Loucy (cell line): ENCODE data around the gene CASQ1.

ENCODE experiments used
- H2AFZ ChIP-seq: fragments of 200-600 bp; sonication (generic); 2 replicates; pipeline ENCODE4 v1.6.0; 2016; ENCODE audit warnings: antibody characterized with exemption, mild to moderate bottlenecking, low read length, moderate library complexity
- H3F3A ChIP-seq: fragments of 200-600 bp; 2 replicates; pipeline ENCODE4 v1.6.0; 2016; ENCODE audit warnings: antibody characterized with exemption, low read depth, mild to moderate bottlenecking
- H3K27me3 ChIP-seq: fragments of 200-600 bp; sonication (generic); 2 replicates; pipeline ENCODE4 v1.6.1; 2014; ENCODE audit warnings: low read length, mild to moderate bottlenecking; ENCODE audit not compliant: insufficient read depth, poor library complexity, severe bottlenecking
- H3K36me3 ChIP-seq: fragments of 200-600 bp; sonication (generic); 2 replicates; pipeline ENCODE4 v1.6.1; 2016; ENCODE audit warnings: low read length; ENCODE audit not compliant: insufficient read depth
- H3K4me1 ChIP-seq: fragments of 200-600 bp; sonication (generic); 2 replicates; pipeline ENCODE4 v1.5.1; 2014; ENCODE audit warnings: low read length, mild to moderate bottlenecking; ENCODE audit not compliant: insufficient read depth, poor library complexity, severe bottlenecking
- H3K4me2 ChIP-seq: fragments of 200-600 bp; sonication (generic); 2 replicates; pipeline ENCODE4 v1.6.0; 2014; ENCODE audit warnings: antibody characterized with exemption, low read length, low read depth, mild to moderate bottlenecking; ENCODE audit not compliant: poor library complexity, severe bottlenecking
- H3K4me3 ChIP-seq: fragments of 200-600 bp; sonication (generic); 2 replicates; pipeline ENCODE4 v1.5.1; 2014; ENCODE audit warnings: low read length, mild to moderate bottlenecking, mixed read lengths; ENCODE audit not compliant: poor library complexity, severe bottlenecking
- H3K79me2 ChIP-seq: fragments of 200-600 bp; sonication (generic); 2 replicates; pipeline ENCODE4 v1.6.1; 2014; ENCODE audit warnings: low read length; ENCODE audit not compliant: insufficient read depth
- H3K9ac ChIP-seq: fragments of 200-600 bp; sonication (generic); 2 replicates; pipeline ENCODE4 v1.6.0; 2014; ENCODE audit warnings: mild to moderate bottlenecking, low read depth, low read length, moderate library complexity; ENCODE audit not compliant: poor library complexity, severe bottlenecking
- H3K9me2 ChIP-seq: fragments of 200-600 bp; sonication (generic); replicated peaks from 2 replicates; pipeline ENCODE4 v1.6.1; 2016; ENCODE audit warnings: low read depth, low read length, mixed read lengths
- H3K9me3 ChIP-seq: fragments of 200-600 bp; sonication (generic); 2 replicates; pipeline ENCODE4 v1.6.1; 2014; ENCODE audit warnings: mild to moderate bottlenecking, antibody characterized with exemption, low read length, low read depth; ENCODE audit not compliant: insufficient read depth
- H4K20me1 ChIP-seq: fragments of 200-600 bp; sonication (generic); 2 replicates; pipeline ENCODE4 v1.6.0; 2014; ENCODE audit warnings: antibody characterized with exemption, low read length, mild to moderate bottlenecking; ENCODE audit not compliant: insufficient read depth, poor library complexity, severe bottlenecking
- EZH2phosphoT487 ChIP-seq: fragments of 200-600 bp; IDR thresholded peaks from 2 replicates; pipeline ENCODE4 v1.6.1; 2018; ENCODE audit warnings: antibody characterized with exemption, mild to moderate bottlenecking, moderate library complexity, borderline replicate concordance
- TF ChIP-seq, protein P1 (sequence below): fragments of 200-600 bp; sonication (generic); conservative IDR thresholded peaks from 2 replicates; pipeline ENCODE4 v1.5.1; 2014; ENCODE audit warnings: mild to moderate bottlenecking, antibody characterized with exemption, low read length

The CASQ1 gene

DNA sequence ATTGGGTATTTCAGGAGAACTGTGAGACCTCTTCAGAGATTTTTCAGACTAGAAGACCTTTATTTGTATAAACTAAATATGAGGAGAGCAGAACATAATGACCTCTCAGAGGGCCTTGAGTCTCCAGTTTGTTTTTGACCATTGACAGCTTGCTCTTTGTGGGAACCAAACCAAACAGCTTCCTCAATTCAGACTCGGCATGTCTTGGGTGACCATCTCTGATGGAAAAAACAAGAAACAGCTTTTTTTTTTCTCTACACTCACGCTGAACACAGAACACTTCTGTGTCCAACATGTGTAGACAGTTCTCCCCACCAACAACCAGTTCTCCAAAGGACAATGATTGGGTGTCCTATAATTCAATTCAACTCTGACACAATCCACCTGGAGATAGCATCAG lies 27.4 kb upstream of the CASQ1 start:
- Histone ChIP-seq H3K4me3 (no peak overlapping the region), H3K9ac (no peak overlapping the region), H3K4me2 (no peak overlapping the region), H2AFZ (no peak overlapping the region), H3K79me2 (no peaks in the 10 kb centered on the region), H3K9me2 (no peaks in the 10 kb centered on the region), H3F3A (no peaks in the 10 kb centered on the region), H3K9me3 (no peaks in the 10 kb centered on the region), H3K4me1 (peaks cover 5% of the 10 kb centered on the region), H3K36me3 (no peaks in the 10 kb centered on the region), H3K27me3 (no peaks in the 10 kb centered on the region), H4K20me1 (no peaks in the 10 kb centered on the region)
- TF ChIP-seq EZH2phosphoT487, result no peak
- TF ChIP-seq, protein P1, sequence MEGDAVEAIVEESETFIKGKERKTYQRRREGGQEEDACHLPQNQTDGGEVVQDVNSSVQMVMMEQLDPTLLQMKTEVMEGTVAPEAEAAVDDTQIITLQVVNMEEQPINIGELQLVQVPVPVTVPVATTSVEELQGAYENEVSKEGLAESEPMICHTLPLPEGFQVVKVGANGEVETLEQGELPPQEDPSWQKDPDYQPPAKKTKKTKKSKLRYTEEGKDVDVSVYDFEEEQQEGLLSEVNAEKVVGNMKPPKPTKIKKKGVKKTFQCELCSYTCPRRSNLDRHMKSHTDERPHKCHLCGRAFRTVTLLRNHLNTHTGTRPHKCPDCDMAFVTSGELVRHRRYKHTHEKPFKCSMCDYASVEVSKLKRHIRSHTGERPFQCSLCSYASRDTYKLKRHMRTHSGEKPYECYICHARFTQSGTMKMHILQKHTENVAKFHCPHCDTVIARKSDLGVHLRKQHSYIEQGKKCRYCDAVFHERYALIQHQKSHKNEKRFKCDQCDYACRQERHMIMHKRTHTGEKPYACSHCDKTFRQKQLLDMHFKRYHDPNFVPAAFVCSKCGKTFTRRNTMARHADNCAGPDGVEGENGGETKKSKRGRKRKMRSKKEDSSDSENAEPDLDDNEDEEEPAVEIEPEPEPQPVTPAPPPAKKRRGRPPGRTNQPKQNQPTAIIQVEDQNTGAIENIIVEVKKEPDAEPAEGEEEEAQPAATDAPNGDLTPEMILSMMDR, result no peak

DNA sequence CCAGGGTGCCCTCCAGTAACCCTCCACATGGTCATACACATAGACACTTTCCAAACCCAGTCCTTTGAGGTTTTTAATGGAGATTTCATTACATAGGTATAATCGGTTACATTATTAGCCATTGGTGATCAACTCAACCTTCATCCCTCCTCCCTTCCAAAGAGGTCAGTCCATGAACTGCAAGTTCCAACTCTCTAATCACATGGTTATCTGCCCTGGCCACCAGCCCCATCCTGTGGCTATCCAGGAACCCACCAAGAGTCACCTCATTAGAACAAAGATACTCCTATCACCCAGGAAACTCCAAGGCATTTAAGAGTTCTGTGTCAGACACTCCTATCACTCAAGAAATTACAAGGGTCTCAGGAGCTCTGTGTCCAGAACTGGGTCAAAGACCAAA lies 26.8 kb upstream of the CASQ1 start:
- H3K36me3 ChIP-seq, result no peaks in the 10 kb centered on the region
- no peak overlapping the region for H3K9ac ChIP-seq
- H3K79me2 ChIP-seq, result no peaks in the 10 kb centered on the region
- H3K9me2 ChIP-seq, result no peaks in the 10 kb centered on the region
- no peaks in the 10 kb centered on the region for H3K27me3 ChIP-seq
- no peak overlapping the region for H3K4me2 ChIP-seq
- no peaks in the 10 kb centered on the region for H3K9me3 ChIP-seq
- H3F3A ChIP-seq, result no peaks in the 10 kb centered on the region
- H3K4me1 ChIP-seq, result peaks cover 5% of the 10 kb centered on the region
- no peaks in the 10 kb centered on the region for H4K20me1 ChIP-seq
- TF ChIP-seq, protein P1, result no peak
- TF ChIP-seq EZH2phosphoT487, result no peak
- H3K4me3 ChIP-seq, result no peak overlapping the region
- H2AFZ ChIP-seq, result no peak overlapping the region

DNA sequence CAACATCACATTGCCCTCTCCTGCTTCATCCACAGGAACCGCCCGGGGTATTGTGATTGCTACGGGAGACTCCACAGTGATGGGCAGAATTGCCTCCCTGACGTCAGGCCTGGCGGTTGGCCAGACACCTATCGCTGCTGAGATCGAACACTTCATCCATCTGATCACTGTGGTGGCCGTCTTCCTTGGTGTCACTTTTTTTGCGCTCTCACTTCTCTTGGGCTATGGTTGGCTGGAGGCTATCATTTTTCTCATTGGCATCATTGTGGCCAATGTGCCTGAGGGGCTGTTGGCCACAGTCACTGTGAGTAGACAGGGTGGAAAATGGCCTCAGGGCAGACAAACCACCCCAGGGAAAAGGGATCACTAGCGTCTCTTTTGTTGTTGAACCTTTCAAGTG lies 26.3 kb upstream of the CASQ1 start:
- Histone ChIP-seq H3K4me1 (peaks cover 10% of the 10 kb centered on the region), H3K4me2 (no peak overlapping the region), H4K20me1 (no peaks in the 10 kb centered on the region), H3K9me3 (no peaks in the 10 kb centered on the region), H3K4me3 (no peak overlapping the region), H3F3A (no peaks in the 10 kb centered on the region), H3K9me2 (no peaks in the 10 kb centered on the region), H3K27me3 (no peaks in the 10 kb centered on the region), H3K9ac (no peak overlapping the region), H3K79me2 (no peaks in the 10 kb centered on the region), H2AFZ (no peak overlapping the region), H3K36me3 (no peaks in the 10 kb centered on the region)
- TF ChIP-seq, protein P1, result no peak
- no peak for TF ChIP-seq EZH2phosphoT487
